CD14-positive monocyte (primary cell): Measurements from ENCODE around the gene PDE1C. TPM values are rescaled to one million over a fixed set of nuclear protein-coding genes. Genes with fewer than 3 reads are reported as not detected.

Experiments used
- DNase-seq, 3 donors: peaks; one replicate each; pipeline ENCODE4 v3.0.0-alpha.2; 2011 to 2022
- H2AFZ ChIP-seq: 2 replicates; pipeline ENCODE4 v1.6.0; 2012; ENCODE audit warnings: mild to moderate bottlenecking, low read depth, low read length, inconsistent platforms; ENCODE audit not compliant: insufficient read depth, poor library complexity, severe bottlenecking
- H3K27ac ChIP-seq, 2 donors: 1 replicate in 1 of 2; 2 replicates in 1 of 2; pipeline ENCODE4 v1.5.1; 2012 to 2013; ENCODE audit warnings: low read length in 2 of 2, control low read depth in 1 of 2, inconsistent platforms in 1 of 2, low read depth in 1 of 2, mild to moderate bottlenecking in 1 of 2
- H3K27me3 ChIP-seq, 2 donors: one replicate each; pipeline versions ENCODE4 v1.6.0 to v1.6.1; 2011 to 2013; ENCODE audit warnings: low read length in 2 of 2; ENCODE audit not compliant: control insufficient read depth in 2 of 2, insufficient read depth in 2 of 2
- H3K36me3 ChIP-seq, 2 donors: replicated peaks in 1 of 2; 1 replicate in 1 of 2; 2 replicates in 1 of 2; pipeline versions ENCODE4 v1.5.1 to v1.6.1; 2012 to 2013; ENCODE audit warnings: low read length in 2 of 2, control low read depth in 1 of 2, inconsistent platforms in 1 of 2, mild to moderate bottlenecking in 1 of 2; ENCODE audit not compliant: insufficient read depth in 2 of 2, control insufficient read depth in 1 of 2
- H3K4me1 ChIP-seq, 2 donors: 1 replicate in 1 of 2; 2 replicates in 1 of 2; pipeline versions ENCODE4 v1.5.1 to v1.6.1; 2012 to 2013; ENCODE audit warnings: low read length in 2 of 2, control low read depth in 1 of 2, inconsistent platforms in 1 of 2, mild to moderate bottlenecking in 1 of 2, moderate library complexity in 1 of 2; ENCODE audit not compliant: insufficient read depth in 2 of 2, control insufficient read depth in 1 of 2
- H3K4me2 ChIP-seq: replicated peaks from 2 replicates; pipeline ENCODE3; 2012; ENCODE audit warnings: low read length, moderate library complexity, mild to moderate bottlenecking; ENCODE audit not compliant: poor library complexity, severe bottlenecking; ENCODE audit errors: extremely low read depth
- H3K4me3 ChIP-seq, 3 experiments: fragments of 200-600 bp in 1 of 3; sonication (generic) in 1 of 3; replicated peaks in 1 of 3; 1 replicate in 2 of 3; 2 replicates in 1 of 3; pipeline ENCODE4 v1.5.1; 2011 to 2013; ENCODE audit warnings: low read length in 3 of 3, mild to moderate bottlenecking in 3 of 3, control low read depth in 2 of 3, low read depth in 2 of 3, inconsistent platforms in 1 of 3, moderate library complexity in 1 of 3
- H3K79me2 ChIP-seq: 2 replicates; pipeline ENCODE4 v1.6.0; 2012; ENCODE audit warnings: mild to moderate bottlenecking, control low read depth, inconsistent platforms, low read length, moderate library complexity; ENCODE audit not compliant: insufficient read depth
- H3K9ac ChIP-seq: 2 replicates; pipeline ENCODE4 v1.6.0; 2017; ENCODE audit warnings: low read length, mild to moderate bottlenecking; ENCODE audit not compliant: insufficient read depth, poor library complexity, severe bottlenecking
- H3K9me3 ChIP-seq, 2 donors: replicated peaks in 1 of 2; 1 replicate in 1 of 2; 2 replicates in 1 of 2; pipeline versions ENCODE4 v1.5.1 to v1.6.1; 2012 to 2013; ENCODE audit warnings: low read length in 2 of 2, control low read depth in 1 of 2; ENCODE audit not compliant: control insufficient read depth in 1 of 2, insufficient read depth in 1 of 2
- H4K20me1 ChIP-seq: 2 replicates; pipeline ENCODE4 v1.6.0; 2012; ENCODE audit warnings: mild to moderate bottlenecking, low read length, control low read depth, moderate library complexity; ENCODE audit not compliant: insufficient read depth
- H3K27ac Mint-ChIP-seq, 7 donors: one replicate each; pipeline ENCODE4 v1.8.0; 2020; ENCODE audit warnings: mild to moderate bottlenecking in 7 of 7, mixed read lengths in 7 of 7, moderate library complexity in 6 of 7, inconsistent platforms in 2 of 7
- H3K27me3 Mint-ChIP-seq, 3 donors: one replicate each; pipeline ENCODE4 v1.8.0; 2021 to 2022; ENCODE audit warnings: low read depth in 3 of 3, mild to moderate bottlenecking in 3 of 3, mixed read lengths in 3 of 3, moderate library complexity in 3 of 3, inconsistent platforms in 1 of 3
- H3K36me3 Mint-ChIP-seq, 2 donors: one replicate each; pipeline ENCODE4 v1.8.0; 2020; ENCODE audit warnings: mixed read lengths in 2 of 2, inconsistent platforms in 1 of 2, mild to moderate bottlenecking in 1 of 2
- H3K4me1 Mint-ChIP-seq: one replicate; pipeline ENCODE4 v1.8.0; 2020; ENCODE audit warnings: mild to moderate bottlenecking, mixed read lengths
- H3K4me3 Mint-ChIP-seq, 2 donors: one replicate each; pipeline ENCODE4 v1.8.0; 2020; ENCODE audit warnings: mild to moderate bottlenecking in 2 of 2, mixed read lengths in 2 of 2, moderate library complexity in 1 of 2
- H3K9me3 Mint-ChIP-seq, 7 donors: one replicate each; pipeline ENCODE4 v1.8.0; 2020 to 2022; ENCODE audit warnings: mixed read lengths in 7 of 7, mild to moderate bottlenecking in 6 of 7, moderate library complexity in 6 of 7, inconsistent platforms in 2 of 7
- WGBS: methylation state at CpG from one replicate; pipeline ENCODE4 v1.1.5; 2013; ENCODE audit warnings: missing lambda C conversion rate; ENCODE audit not compliant: insufficient coverage; 5-methylcytosine and 5-hydroxymethylcytosine counted together
- intact Hi-C, 2 donors: fragments of 100-400 bp; cut with micrococcal nuclease; formaldehyde crosslinking; loops; one replicate each; pipeline versions ENCODE4 v1.15.0 to v1.15.1; 2023
- polyA plus RNA-seq, 3 donors: library from polyadenylated mRNA; depleted of rRNA in 1 of 3; unstranded in 2 of 3; stranded (reverse) in 1 of 3; fragments of 300-500 nt in 2 of 3; fragments of >200 nt in 1 of 3; fragmentation: Illumina TruSeq in 2 of 3; gene quantifications; 1 replicate in 2 of 3; 2 replicates in 1 of 3; pipeline ENCODE4 v1.2.3, GENCODE V29; 2012 to 2021
- TF ChIP-seq, protein P1 (sequence below): fragments of 200-600 bp; IDR thresholded peaks from one replicate; pipeline ENCODE4 v1.8.0; 2022; ENCODE audit warnings: antibody characterized with exemption, mild to moderate bottlenecking

Gene PDE1C
- polyA plus RNA-seq, 3 donors = not detected

DNA sequence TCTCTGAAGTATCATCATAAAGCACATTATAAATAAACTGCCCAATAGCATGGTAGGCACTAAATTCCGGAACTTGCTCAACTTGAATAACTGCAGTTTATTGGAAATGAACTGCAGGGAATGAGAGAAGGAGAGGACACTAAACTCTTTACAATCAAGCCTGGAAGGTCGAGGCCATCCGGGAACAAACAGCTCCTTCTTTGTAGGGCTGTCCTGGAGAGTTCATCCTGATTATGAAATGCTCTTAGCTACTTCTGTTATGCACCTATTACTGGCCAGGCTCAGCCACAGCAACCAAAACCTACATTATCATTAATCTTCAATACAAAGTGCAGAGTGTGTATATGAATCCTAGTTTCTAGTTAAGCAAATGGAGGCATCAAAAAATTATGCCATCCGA, 318.5 kb downstream of the PDE1C start:
- peaks cover 2 to 4% (median 3%) of the 10 kb centered on the region in 3 donors for H3K27me3 Mint-ChIP-seq
- 100% methylated on average over 1 of the region's 4 CpGs for WGBS
- intact Hi-C loops = no loop called here

DNA sequence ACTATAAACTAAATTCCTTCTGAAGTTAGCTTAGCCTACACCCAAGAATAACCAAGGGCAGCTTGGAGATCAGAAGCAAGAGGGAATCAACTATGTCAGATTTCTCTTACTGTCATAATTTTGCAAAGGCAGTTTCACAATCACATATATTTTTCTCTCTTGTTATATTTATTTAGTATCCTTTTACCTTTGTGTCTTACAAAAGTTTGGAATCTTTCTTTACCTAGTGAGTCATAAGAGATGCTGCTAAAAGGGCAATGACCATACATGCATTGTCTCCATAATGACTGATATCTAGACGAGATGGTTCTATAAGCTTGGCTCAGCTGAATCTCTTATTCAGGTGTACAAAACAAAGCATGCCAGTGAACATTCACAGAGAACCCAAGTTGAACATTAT, 322.1 kb downstream of the PDE1C start:
- no peak overlapping the region for H3K4me3 ChIP-seq
- H3K27ac ChIP-seq = no peak overlapping the region
- H3K27me3 ChIP-seq = peaks cover 0 to 2% of the 10 kb centered on the region in 2 donors
- Mint-ChIP-seq H3K4me3 (no peak overlapping the region), H3K9me3 (no peaks in the 10 kb centered on the region), H3K27me3 (peaks cover 0 to 12% (median 2%) of the 10 kb centered on the region in 3 donors), H3K27ac (no peak overlapping the region), H3K4me1 (no peaks in the 10 kb centered on the region), H3K36me3 (no peaks in the 10 kb centered on the region)
- H4K20me1 ChIP-seq = no peaks in the 10 kb centered on the region
- no peaks in the 10 kb centered on the region for H3K4me1 ChIP-seq
- H3K36me3 ChIP-seq = no peaks in the 10 kb centered on the region
- no peaks in the 10 kb centered on the region for H3K79me2 ChIP-seq
- H3K9ac ChIP-seq = no peak overlapping the region
- TF ChIP-seq, protein P1, sequence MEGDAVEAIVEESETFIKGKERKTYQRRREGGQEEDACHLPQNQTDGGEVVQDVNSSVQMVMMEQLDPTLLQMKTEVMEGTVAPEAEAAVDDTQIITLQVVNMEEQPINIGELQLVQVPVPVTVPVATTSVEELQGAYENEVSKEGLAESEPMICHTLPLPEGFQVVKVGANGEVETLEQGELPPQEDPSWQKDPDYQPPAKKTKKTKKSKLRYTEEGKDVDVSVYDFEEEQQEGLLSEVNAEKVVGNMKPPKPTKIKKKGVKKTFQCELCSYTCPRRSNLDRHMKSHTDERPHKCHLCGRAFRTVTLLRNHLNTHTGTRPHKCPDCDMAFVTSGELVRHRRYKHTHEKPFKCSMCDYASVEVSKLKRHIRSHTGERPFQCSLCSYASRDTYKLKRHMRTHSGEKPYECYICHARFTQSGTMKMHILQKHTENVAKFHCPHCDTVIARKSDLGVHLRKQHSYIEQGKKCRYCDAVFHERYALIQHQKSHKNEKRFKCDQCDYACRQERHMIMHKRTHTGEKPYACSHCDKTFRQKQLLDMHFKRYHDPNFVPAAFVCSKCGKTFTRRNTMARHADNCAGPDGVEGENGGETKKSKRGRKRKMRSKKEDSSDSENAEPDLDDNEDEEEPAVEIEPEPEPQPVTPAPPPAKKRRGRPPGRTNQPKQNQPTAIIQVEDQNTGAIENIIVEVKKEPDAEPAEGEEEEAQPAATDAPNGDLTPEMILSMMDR = no peak
- intact Hi-C loops = loop anchor here (5.0 to 10.0 kb wide), 6 partner anchors 314 to 727 kb away; no protein-coding TSS in a partner anchor
- no CpG with 5 or more reads among the region's 1 CpG for WGBS
- no peak for DNase-seq
- no peak overlapping the region for H2AFZ ChIP-seq
- H3K4me2 ChIP-seq = no peak overlapping the region
- no peaks in the 10 kb centered on the region for H3K9me3 ChIP-seq

More for the DNA sequence above, 318.5 kb downstream of the PDE1C start:
- H3K27me3 ChIP-seq = no peaks in the 10 kb centered on the region
- TF ChIP-seq, protein P1 = no peak
- no peak for DNase-seq
- Mint-ChIP-seq H3K27ac (no peak overlapping the region), H3K4me1 (no peaks in the 10 kb centered on the region), H3K4me3 (no peak overlapping the region), H3K9me3 (peaks cover 0 to 3% (median 0%) of the 10 kb centered on the region in 7 donors), H3K36me3 (no peaks in the 10 kb centered on the region)
- no peaks in the 10 kb centered on the region for H3K4me1 ChIP-seq
- H3K9ac ChIP-seq = no peak overlapping the region
- no peaks in the 10 kb centered on the region for H3K9me3 ChIP-seq
- no peak overlapping the region for H3K4me2 ChIP-seq
- no peaks in the 10 kb centered on the region for H3K36me3 ChIP-seq
- no peak overlapping the region for H2AFZ ChIP-seq
- no peaks in the 10 kb centered on the region for H4K20me1 ChIP-seq
- H3K27ac ChIP-seq = no peak overlapping the region
- no peak overlapping the region for H3K4me3 ChIP-seq
- no peaks in the 10 kb centered on the region for H3K79me2 ChIP-seq
